Retinal pigment epithelial cell (primary cell): ENCODE results near the gene XRN2.

Experiments used
- DNase-seq: peaks from one replicate; pipeline ENCODE4 v3.0.0-alpha.2; 2010; ENCODE audit warnings: low read depth
- H3K4me3 ChIP-seq: 2 replicates; pipeline ENCODE4 v1.5.1; 2011; ENCODE audit warnings: mild to moderate bottlenecking, low read length, control low read depth, moderate library complexity
- TF ChIP-seq, protein P1 (sequence below): conservative IDR thresholded peaks from 2 replicates; pipeline ENCODE4 v1.5.1; 2011; ENCODE audit warnings: low read depth, low read length, control low read depth, inconsistent platforms

Gene XRN2

DNA sequence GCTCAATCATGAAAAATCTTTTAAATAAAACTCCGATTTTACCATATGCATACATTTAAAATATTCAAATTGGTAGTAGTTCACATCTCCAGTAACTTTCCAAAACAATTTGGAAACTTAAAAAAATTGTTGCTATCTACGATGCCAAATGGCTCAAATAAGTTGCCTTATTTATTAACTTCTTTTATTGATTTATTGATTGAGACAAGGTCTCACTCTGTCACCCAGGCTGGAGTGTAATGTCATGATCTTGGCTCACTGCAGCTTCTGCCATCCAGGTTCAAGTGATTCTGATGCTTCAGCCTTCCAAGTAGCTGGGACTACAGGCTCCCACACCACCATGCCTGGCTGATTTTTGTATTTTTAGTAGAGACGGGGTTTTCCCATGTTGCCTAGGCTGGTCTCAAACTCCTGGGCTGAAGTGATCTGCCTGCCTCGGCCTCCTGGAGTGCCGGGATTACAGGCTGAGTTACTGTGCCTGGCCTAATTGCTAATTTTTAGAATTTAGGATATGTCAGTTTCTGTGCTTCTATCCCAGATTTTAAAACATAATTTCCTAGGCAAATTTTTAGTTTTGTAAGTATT is 81.3 kb downstream of the XRN2 start:
- TF ChIP-seq, protein P1, sequence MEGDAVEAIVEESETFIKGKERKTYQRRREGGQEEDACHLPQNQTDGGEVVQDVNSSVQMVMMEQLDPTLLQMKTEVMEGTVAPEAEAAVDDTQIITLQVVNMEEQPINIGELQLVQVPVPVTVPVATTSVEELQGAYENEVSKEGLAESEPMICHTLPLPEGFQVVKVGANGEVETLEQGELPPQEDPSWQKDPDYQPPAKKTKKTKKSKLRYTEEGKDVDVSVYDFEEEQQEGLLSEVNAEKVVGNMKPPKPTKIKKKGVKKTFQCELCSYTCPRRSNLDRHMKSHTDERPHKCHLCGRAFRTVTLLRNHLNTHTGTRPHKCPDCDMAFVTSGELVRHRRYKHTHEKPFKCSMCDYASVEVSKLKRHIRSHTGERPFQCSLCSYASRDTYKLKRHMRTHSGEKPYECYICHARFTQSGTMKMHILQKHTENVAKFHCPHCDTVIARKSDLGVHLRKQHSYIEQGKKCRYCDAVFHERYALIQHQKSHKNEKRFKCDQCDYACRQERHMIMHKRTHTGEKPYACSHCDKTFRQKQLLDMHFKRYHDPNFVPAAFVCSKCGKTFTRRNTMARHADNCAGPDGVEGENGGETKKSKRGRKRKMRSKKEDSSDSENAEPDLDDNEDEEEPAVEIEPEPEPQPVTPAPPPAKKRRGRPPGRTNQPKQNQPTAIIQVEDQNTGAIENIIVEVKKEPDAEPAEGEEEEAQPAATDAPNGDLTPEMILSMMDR: no peak
- H3K4me3 ChIP-seq: no peak overlapping the region
- DNase-seq: no peak

DNA sequence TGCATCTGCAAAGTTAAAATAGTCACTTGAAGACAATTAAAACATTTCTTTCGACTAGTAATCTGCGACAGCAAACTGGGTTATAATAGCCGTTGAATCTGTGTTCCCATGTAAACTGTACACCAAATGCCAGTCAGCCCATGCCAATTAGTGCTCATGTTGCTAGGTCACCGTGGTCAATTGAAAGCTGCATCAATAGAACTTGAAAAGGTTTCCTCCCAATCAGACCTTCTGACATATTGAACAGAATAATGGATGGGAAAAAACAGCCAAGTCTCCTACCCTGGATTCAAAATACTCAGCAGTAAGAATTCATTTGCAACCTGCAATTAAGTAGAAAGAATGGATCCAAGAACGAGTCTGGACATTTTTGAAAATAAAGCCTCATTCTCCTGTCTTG is 83.0 kb downstream of the XRN2 start:
- no peak overlapping the region for H3K4me3 ChIP-seq
- no peak for DNase-seq
- TF ChIP-seq, protein P1: no peak

DNA sequence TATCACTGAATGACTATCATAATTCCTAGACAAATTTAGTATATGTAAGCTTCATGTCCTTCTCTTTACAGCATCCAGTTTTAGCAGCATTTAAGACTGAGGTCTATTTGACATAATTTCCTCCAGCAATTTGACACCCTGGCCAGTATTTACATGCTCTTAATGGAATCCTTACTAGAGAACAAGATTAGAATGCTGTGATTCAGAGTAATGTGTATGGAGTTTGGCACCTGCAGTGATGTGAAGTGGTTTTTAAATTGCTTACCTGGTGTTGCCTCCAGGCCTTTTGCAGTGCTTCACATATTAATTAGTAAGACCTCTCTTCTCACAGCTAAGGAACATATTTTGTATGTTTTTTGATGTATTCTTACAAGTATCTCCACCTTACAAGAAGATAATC is 84.4 kb downstream of the XRN2 start:
- DNase-seq: no peak
- TF ChIP-seq, protein P1: no peak
- H3K4me3 ChIP-seq: no peak overlapping the region

DNA sequence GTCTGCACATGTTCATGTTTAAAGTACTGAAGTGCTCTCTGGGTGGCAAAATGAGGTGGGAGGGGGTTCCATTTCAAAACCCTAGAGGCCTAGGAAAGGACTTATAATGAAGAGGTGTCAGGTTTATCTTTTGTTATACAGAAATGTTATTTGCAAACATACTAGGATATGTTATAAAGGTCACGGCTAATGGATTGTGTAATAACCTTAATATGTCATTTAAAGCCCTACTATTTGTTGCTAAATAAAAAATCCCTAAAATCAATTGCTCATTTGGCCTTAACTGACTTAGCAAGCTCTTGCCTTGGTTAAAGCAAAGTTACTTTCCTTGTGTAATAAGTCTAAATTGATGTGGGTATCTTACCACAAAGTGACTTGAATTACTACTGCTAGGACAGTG is 85.4 kb downstream of the XRN2 start:
- no peak overlapping the region for H3K4me3 ChIP-seq
- DNase-seq: no peak
- TF ChIP-seq, protein P1: no peak

DNA sequence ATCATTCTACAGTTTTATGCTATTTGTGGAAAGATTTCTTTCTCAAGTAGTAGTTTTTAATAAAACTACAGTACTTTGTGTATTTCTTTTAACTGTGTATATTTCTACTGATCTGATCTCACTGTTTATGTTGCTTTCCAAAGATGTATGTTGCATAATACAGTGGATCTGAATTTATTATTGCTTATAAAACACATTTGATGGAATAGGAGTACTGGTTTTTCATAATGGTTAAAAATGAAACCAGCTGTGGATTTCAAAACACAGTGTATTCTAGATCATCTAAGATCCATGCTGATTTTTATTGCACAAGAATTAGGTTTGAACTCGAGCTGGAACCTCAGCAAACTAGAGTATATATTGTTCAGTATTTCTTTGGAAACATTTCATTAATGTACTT is 86.2 kb downstream of the XRN2 start:
- TF ChIP-seq, protein P1: no peak
- DNase-seq: no peak
- H3K4me3 ChIP-seq: no peak overlapping the region

DNA sequence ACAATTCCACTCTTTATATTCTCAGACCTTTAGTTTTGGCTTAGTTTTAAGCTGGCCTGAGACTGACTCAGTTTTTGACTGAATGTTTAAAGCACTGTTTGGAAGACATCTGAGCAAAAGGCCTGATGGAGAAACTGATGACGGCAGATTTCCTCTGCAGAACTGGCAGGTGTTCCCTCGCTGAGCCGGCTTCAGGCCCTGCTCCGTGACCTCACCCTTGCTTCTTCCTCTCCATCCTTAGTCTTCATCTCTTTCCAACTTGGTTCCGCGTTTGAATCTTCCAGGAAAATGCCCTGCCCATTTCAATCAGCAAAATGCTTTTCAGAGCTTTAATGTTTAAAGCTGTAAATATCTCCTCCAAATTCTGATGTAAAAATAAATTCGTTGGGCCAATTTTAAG is 87.6 kb downstream of the XRN2 start:
- H3K4me3 ChIP-seq: no peak overlapping the region
- DNase-seq: no peak
- TF ChIP-seq, protein P1: no peak

DNA sequence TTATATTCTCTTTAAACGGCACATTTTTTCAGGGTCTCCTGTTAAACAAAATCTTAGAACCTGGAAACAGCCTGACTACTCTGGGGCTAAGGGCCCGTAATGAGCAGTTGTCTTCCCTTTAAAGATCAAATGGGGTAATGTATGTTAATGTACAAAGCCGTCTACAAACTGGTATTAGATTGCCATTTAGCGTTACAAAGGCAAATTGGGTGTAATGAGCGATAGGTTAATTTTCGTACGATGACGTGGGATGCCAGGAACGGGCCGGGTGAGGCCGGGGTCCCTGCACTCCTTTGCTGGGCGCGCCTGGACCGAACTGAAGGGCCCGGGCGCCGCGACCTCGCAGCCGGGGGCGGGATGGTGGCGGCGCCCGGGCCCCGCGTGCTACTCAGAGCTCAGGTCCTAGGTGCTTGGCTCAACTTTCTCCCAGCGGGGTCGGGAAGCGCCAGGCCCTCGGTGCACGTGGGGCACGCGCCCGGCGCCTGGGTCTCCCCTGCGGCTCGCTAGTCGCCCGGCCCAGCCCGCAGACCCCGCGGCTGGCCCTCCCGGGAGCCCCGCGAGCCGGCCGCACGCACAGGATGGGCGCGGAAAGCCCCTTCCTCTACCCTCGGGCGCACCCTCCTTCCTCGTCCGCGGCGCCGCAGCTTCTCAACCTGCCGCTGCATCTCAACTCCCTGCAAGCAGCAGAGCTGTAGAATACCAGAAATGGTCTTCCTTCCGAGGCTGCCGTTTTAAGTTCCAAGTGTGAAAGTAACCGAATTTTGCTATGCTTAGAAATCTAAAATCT is 88.2 kb downstream of the XRN2 start:
- TF ChIP-seq, protein P1: no peak
- DNase-seq: no peak
- H3K4me3 ChIP-seq: no peak overlapping the region
